Endothelial cell of umbilical vein (primary cell): ENCODE measurements around the gene CIAPIN1. TPM values are rescaled to one million over a fixed set of nuclear protein-coding genes. Genes with fewer than 3 reads are reported as not detected.

ENCODE experiments used
- Bru-seq: library from RNA; stranded (reverse); fragments of 400-500 nt; gene quantifications from one replicate; lab custom pipeline; 2021; lab: Mats Ljungman, UMichigan
- BruChase-seq, 2 experiments: library from RNA; stranded (reverse); fragments of 400-500 nt; gene quantifications; one replicate each; lab custom pipeline; 2021; lab: Mats Ljungman, UMichigan
- BruUV-seq: library from RNA; stranded (reverse); fragments of 400-500 nt; replicated peaks from 2 replicates; lab custom pipeline; 2021; lab: Mats Ljungman, UMichigan
- CTCF ChIA-PET: fragments of 300-600, 350-600 bp; sonication (Branson Sonifier 250); formaldehyde crosslinking; loops from one replicate; lab custom pipeline; 2021; ENCODE audit warnings: antibody characterized with exemption, inconsistent platforms; lab: Charles Lee
- POLR2A ChIA-PET: fragments of 300-600, 350-600 bp; sonication (Branson Sonifier 250); formaldehyde crosslinking; loops from one replicate; lab custom pipeline; 2021; ENCODE audit warnings: antibody characterized with exemption, inconsistent platforms; lab: Charles Lee
- DNase-seq: peaks from one replicate; pipeline ENCODE4 v3.0.0-alpha.2; 2011; ENCODE audit warnings: low read depth, low spot score
- FAIRE-seq: peaks from 2 replicates; lab custom pipeline; 2011; peaks lifted over from hg19 to GRCh38; lab: Jason Lieb, UNC
- H2AFZ ChIP-seq: 2 replicates; pipeline ENCODE4 v1.6.0; 2012; ENCODE audit warnings: low read depth, low read length, control low read depth, inconsistent platforms
- H3K27ac ChIP-seq: 2 replicates; pipeline ENCODE4 v1.5.1; 2011; ENCODE audit warnings: low read depth, mild to moderate bottlenecking, control low read depth, low read length, moderate library complexity; ENCODE audit not compliant: insufficient read depth
- H3K27me3 ChIP-seq, 2 experiments: 2 replicates each; pipeline versions ENCODE4 v1.6.0 to v1.6.1; 2011; ENCODE audit warnings: low read length in 2 of 2, mixed read lengths in 1 of 2; ENCODE audit not compliant: control insufficient read depth in 2 of 2, insufficient read depth in 2 of 2
- H3K36me3 ChIP-seq, 2 experiments: 2 replicates in 1 of 2; 3 replicates in 1 of 2; pipeline ENCODE4 v1.5.1; 2011; ENCODE audit warnings: low read length in 2 of 2, mild to moderate bottlenecking in 1 of 2, moderate library complexity in 1 of 2; ENCODE audit not compliant: control insufficient read depth in 2 of 2, insufficient read depth in 2 of 2; ENCODE audit errors: extremely low read depth in 1 of 2
- H3K4me1 ChIP-seq: 3 replicates; pipeline ENCODE4 v1.5.1; 2011; ENCODE audit warnings: mild to moderate bottlenecking, low read length; ENCODE audit not compliant: control insufficient read depth, insufficient read depth; ENCODE audit errors: extremely low read depth
- H3K4me2 ChIP-seq: 2 replicates; pipeline ENCODE4 v1.6.1; 2011; ENCODE audit warnings: low read length, control low read depth, mixed read lengths; ENCODE audit not compliant: insufficient read depth
- H3K4me3 ChIP-seq, 3 experiments: fragments of 200-600 bp in 1 of 3; sonication (generic), shearing (Covaris generic) in 1 of 3; replicated peaks in 1 of 3; 2 replicates each; pipeline ENCODE4 v1.5.1; 2011 to 2016; ENCODE audit warnings: control low read depth in 3 of 3, low read length in 3 of 3, mild to moderate bottlenecking in 2 of 3, inconsistent platforms in 1 of 3, low read depth in 1 of 3, moderate library complexity in 1 of 3; ENCODE audit not compliant: insufficient read depth in 1 of 3
- H3K79me2 ChIP-seq: 2 replicates; pipeline ENCODE4 v1.6.0; 2012; ENCODE audit warnings: low read length, inconsistent platforms; ENCODE audit not compliant: control insufficient read depth, insufficient read depth
- H3K9ac ChIP-seq: replicated peaks from 2 replicates; pipeline ENCODE3; 2011; ENCODE audit warnings: low read length, control low read depth; ENCODE audit not compliant: insufficient read depth; ENCODE audit errors: extremely low read depth
- H3K9me1 ChIP-seq: replicated peaks from 3 replicates; pipeline ENCODE4 v1.6.0; 2011; ENCODE audit warnings: mild to moderate bottlenecking, low read length; ENCODE audit not compliant: control insufficient read depth, insufficient read depth; ENCODE audit errors: extremely low read depth
- H3K9me3 ChIP-seq: replicated peaks from 2 replicates; pipeline ENCODE4 v1.5.1; 2012; ENCODE audit warnings: low read length, inconsistent platforms; ENCODE audit not compliant: control insufficient read depth, insufficient read depth
- H4K20me1 ChIP-seq: replicated peaks from 2 replicates; pipeline ENCODE3; 2011; ENCODE audit warnings: mild to moderate bottlenecking, low read length; ENCODE audit not compliant: control insufficient read depth, insufficient read depth; ENCODE audit errors: extremely low read depth
- CTCF ChIP-seq, 2 donors: IDR thresholded peaks; 1 replicate in 1 of 2; 2 replicates in 1 of 2; pipeline ENCODE4 v1.5.1; 2011; ENCODE audit warnings: low read length in 2 of 2, mild to moderate bottlenecking in 2 of 2, moderate library complexity in 2 of 2, control low read depth in 1 of 2, inconsistent platforms in 1 of 2, low read depth in 1 of 2; ENCODE audit not compliant: insufficient read depth in 1 of 2; ENCODE audit errors: extremely low read depth in 1 of 2
- EZH2 ChIP-seq: IDR thresholded peaks from 2 replicates; pipeline ENCODE4 v1.6.1; 2012; ENCODE audit warnings: borderline replicate concordance, low read depth, mild to moderate bottlenecking, moderate library complexity, low read length, inconsistent platforms; ENCODE audit not compliant: severe bottlenecking
- FOS ChIP-seq: IDR thresholded peaks from 2 replicates; pipeline ENCODE4 v1.6.1; 2011; ENCODE audit warnings: mild to moderate bottlenecking, low read length, moderate library complexity, borderline replicate concordance; ENCODE audit not compliant: insufficient read depth
- GATA2 ChIP-seq: IDR thresholded peaks from 2 replicates; pipeline ENCODE4 v1.7.0; 2011; ENCODE audit warnings: low read depth, mild to moderate bottlenecking, moderate library complexity, mixed read lengths, low read length; ENCODE audit not compliant: insufficient read length, insufficient read depth
- JUN ChIP-seq: IDR thresholded peaks from 2 replicates; pipeline ENCODE4 v1.6.1; 2011; ENCODE audit warnings: borderline replicate concordance, low read depth; ENCODE audit not compliant: insufficient read length, insufficient read depth
- MAX ChIP-seq: IDR thresholded peaks from 2 replicates; pipeline ENCODE4 v1.6.1; 2011; ENCODE audit not compliant: insufficient read depth, insufficient read length
- MYC ChIP-seq: IDR thresholded peaks from one replicate; pipeline ENCODE4 v1.6.1; 2011; ENCODE audit warnings: mild to moderate bottlenecking, low read depth, low read length
- POLR2A ChIP-seq: IDR thresholded peaks from 2 replicates; pipeline ENCODE4 v1.6.1; 2012; ENCODE audit warnings: low read depth, mild to moderate bottlenecking, control low read depth, low read length
- POLR2AphosphoS5 ChIP-seq: IDR thresholded peaks from 2 replicates; pipeline ENCODE4 v1.6.1; 2012; ENCODE audit warnings: low read depth, mild to moderate bottlenecking, control low read depth, low read length, moderate library complexity; ENCODE audit not compliant: insufficient read depth
- dilution Hi-C: fragments of 300-500 bp; cut with MboI; formaldehyde crosslinking; loops from one replicate; pipeline ENCODE4 v1.15.0; 2019; ENCODE audit warnings: low sequenced_read_pairs; ENCODE audit not compliant: extremely low pct_ligation_motif_present
- intact Hi-C: fragments of 100-400 bp; cut with micrococcal nuclease; formaldehyde crosslinking; loops from one replicate; pipeline ENCODE4 v1.10.0; 2022
- long read RNA-seq: library from polyadenylated mRNA; stranded (forward); transcript quantifications from one replicate; pipeline ENCODE4 v2.0.0, GENCODE V29; 2021
- polyA minus RNA-seq, 3 experiments: library from RNA; depleted of rRNA, polyadenylated mRNA; stranded (reverse); fragments of >200 nt; gene quantifications; 1 replicate in 1 of 3; 2 replicates in 2 of 3; pipeline ENCODE4 v1.2.3, GENCODE V29; 2011
- polyA plus RNA-seq, 4 experiments: library from polyadenylated mRNA; depleted of rRNA in 3 of 4; stranded (reverse) in 3 of 4; unstranded in 1 of 4; fragments of >200 nt; gene quantifications; 2 replicates each; pipeline versions ENCODE4 v1.2.1 to v1.2.3, GENCODE V29; 2011 to 2012; ENCODE audit warnings: missing spikeins in 1 of 4
- total RNA-seq: library from RNA; stranded (reverse); gene quantifications from 2 replicates; pipeline ENCODE4 v1.2.3, GENCODE V29; 2021

Gene CIAPIN1
- total RNA-seq (70.9 and 77.9 TPM in 2 replicates), polyA plus RNA-seq (70.7 and 74.6 TPM in 2 replicates), polyA minus RNA-seq (54.0 and 60.6 TPM in 2 replicates), Bru-seq, nascent RNA (percentile 81 among the genes with signal in this experiment), BruChase-seq, experiment 1, labeled RNA remaining after a 6-hour chase (percentile 83 among the genes with signal in this experiment), BruChase-seq, experiment 2, labeled RNA remaining after a 2-hour chase (percentile 82 among the genes with signal in this experiment)
- 75.4 and 79.5 TPM in 2 replicates for polyA plus RNA-seq (2011; cell fraction: cytosol; rRNA removed)
- 58.5 and 59.3 TPM in 2 replicates for polyA plus RNA-seq (2011; cell fraction: nucleus; rRNA removed)
- 68.9 and 85.7 TPM in 2 replicates for polyA plus RNA-seq (2012)
- polyA minus RNA-seq (2011; cell fraction: cytosol; rRNA and poly(A)+ RNA removed): 24.8 TPM
- 19.1 and 34.2 TPM in 2 replicates for polyA minus RNA-seq (2011; cell fraction: nucleus; rRNA and poly(A)+ RNA removed)
- long read RNA-seq, transcript CIAPIN1-201 (9 exons, 2,182 nt): major isoform, 315 of 409 reads
- long read RNA-seq, transcript CIAPIN1-209 (9 exons, 2,016 nt): minor isoform, 40 of 409 reads
- long read RNA-seq, transcript CIAPIN1-213 (8 exons, 1,559 nt): minor isoform, 11 of 409 reads
- long read RNA-seq, partial matches to known transcripts: 6 of 409 reads
- long read RNA-seq, other reads (novel, unspliced or antisense): 37 of 409 reads

DNA sequence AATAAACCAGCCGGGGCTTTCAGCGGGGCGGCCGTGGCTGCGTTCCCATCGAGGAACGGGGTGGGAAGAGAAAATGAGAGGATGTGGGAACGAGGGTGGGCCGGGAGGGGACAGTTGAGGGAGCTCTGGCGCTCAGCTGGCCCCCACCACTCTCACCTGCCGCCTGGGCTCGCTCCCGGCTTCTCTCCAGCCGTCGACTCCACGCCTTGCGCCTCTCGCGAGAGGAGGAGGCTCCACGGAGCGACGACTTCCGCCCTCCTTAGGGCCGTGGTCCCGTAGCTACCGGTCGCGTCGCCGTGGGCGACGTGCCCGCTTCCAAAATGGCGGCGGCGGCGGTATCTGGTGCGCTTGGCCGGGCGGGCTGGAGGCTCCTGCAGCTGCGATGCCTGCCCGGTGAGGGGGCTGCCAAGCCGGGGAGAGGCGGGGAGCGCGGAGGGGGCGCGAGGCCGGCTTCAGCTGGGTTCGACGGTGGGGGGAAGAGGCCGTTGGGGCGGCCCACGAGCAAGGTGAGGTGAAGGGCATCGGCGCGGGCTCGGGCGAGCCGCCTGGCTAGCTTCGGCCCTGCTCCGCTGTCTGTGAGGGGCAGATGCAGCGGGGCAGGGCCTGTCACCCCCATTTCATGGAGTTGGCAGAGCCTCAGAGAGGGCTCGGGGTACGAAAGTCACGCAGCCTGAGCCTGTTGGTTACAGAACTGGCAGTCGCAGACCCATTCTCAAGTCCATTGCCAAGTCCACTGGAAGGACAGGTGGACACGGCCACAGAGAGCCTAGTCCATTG lies at the start of gene CIAPIN1, which contains the start of gene COQ9:
Gene CIAPIN1 (minus strand): TSS at position 200 of the 777 bp plus-strand sequence. CDS start 6,457 bp downstream, outside the sequence.
Gene COQ9 (plus strand): TSS at position 294 of the 777 bp plus-strand sequence. CDS start 27 bp downstream, at position 321.
- Histone ChIP-seq H3K9me3 (no peaks in the 10 kb centered on the region), H3K9me1 (no peaks in the 10 kb centered on the region), H3K27me3 (no peaks in the 10 kb centered on the region), H3K4me1 (peaks cover 12% of the 10 kb centered on the region), H3K79me2 (peaks cover 54% of the 10 kb centered on the region), H2AFZ (peak within 1 kb of the TSS; percentile 68), H3K27ac (peak within 1 kb of the TSS; percentile 56), H3K4me3 (peak within 1 kb of the TSS; percentile 43 to 93 (median 78)), H3K36me3 (no peaks in the 10 kb centered on the region), H3K9ac (peak within 1 kb of the TSS; percentile 94), H3K4me2 (peak within 1 kb of the TSS; percentile 83), H4K20me1 (no peaks in the 10 kb centered on the region)
- DNase-seq (peak; percentile 92), FAIRE-seq (peak; percentile 74)
- ChIA-PET POLR2A (interaction anchor here (0.5 to 1.0 kb wide), 4 partner anchors 15 to 139 kb away, joined by 3 to 4 read pairs (median 3); partner anchors contain the start of gene POLR2C), CTCF (interaction anchor here (0.7 to 1.7 kb wide), 13 partner anchors 9 to 148 kb away, joined by 3 to 29 read pairs (median 4); partner anchors contain the start of gene POLR2C)
- BruUV-seq: TSS peak; percentile 33
- dilution Hi-C loops: no loop called here
- intact Hi-C loops: loop anchor here (1.0 kb wide), 2 partner anchors 15 to 147 kb away; partner anchors contain the start of gene POLR2C
- no peak for TF ChIP-seq JUN
- no peak for TF ChIP-seq FOS
- TF ChIP-seq CTCF (IDR thresholded peaks at IDR 0.05; ENCODE audit: extremely low read depth in 1 of 2, insufficient read depth in 1 of 2, low read depth in 1 of 2, low read length in 2 of 2): no peak
- TF ChIP-seq MAX: peak; percentile 63
- peak; percentile 98 for TF ChIP-seq POLR2AphosphoS5
- TF ChIP-seq POLR2A: peak; percentile 94
- no peak for TF ChIP-seq GATA2
- peak; percentile 50 for TF ChIP-seq MYC
- no peak for TF ChIP-seq EZH2
